K562 (cell line): ENCODE results near the gene BMP8B. TPM values are rescaled to one million over a fixed set of nuclear protein-coding genes. Genes with fewer than 3 reads are reported as not detected.

ENCODE experiments used
- ATAC-seq: fragments of 200-7000 bp; cut with Tn5 transposase; 3 replicates; pipeline ENCODE4 v1.9.1; 2020; ENCODE audit warnings: moderate library complexity
- BruUV-seq: library from RNA; stranded (reverse); fragments of 400-500 nt; replicated peaks from 2 replicates; lab custom pipeline; 2021; lab: Mats Ljungman, UMichigan
- CTCF ChIA-PET: fragments of 300-600 bp; formaldehyde crosslinking; extraction: SDS; loops from one replicate; lab custom pipeline; 2021; ENCODE audit warnings: low intra/inter-chr PET ratio; lab: Yijun Ruan, JAX
- POLR2A ChIA-PET: fragments of 300-600, 350-650 bp; sonication (Branson Sonifier 250); formaldehyde crosslinking; extraction: SDS; loops from one replicate; lab custom pipeline; 2021; ENCODE audit warnings: antibody characterized with exemption, inconsistent platforms; lab: Yijun Ruan, JAX
- DNase-seq, 4 experiments: peaks; one replicate each; pipeline versions ENCODE4 v3.0.0 to v3.0.0-alpha.2; 2011 to 2018; ENCODE audit warnings: low spot score in 3 of 4, mixed read lengths in 3 of 4; ENCODE audit errors: extremely low read depth in 1 of 4
- FAIRE-seq: peaks from 2 replicates; lab custom pipeline; 2011; peaks lifted over from hg19 to GRCh38; lab: Jason Lieb, UNC
- H2AFZ ChIP-seq: 2 replicates; pipeline ENCODE4 v1.6.0; 2011; ENCODE audit warnings: low read depth, low read length, control low read depth, inconsistent platforms
- H3K27ac ChIP-seq: fragments of 200-600 bp; 3 replicates; pipeline ENCODE4 v1.8.0; 2011; ENCODE audit warnings: low read depth, mild to moderate bottlenecking, control low read depth, inconsistent platforms, low read length, moderate library complexity, mixed read lengths; ENCODE audit errors: extremely low read depth
- H3K27me3 ChIP-seq, 2 experiments: fragments of 300-600 bp in 1 of 2; 2 replicates in 1 of 2; 3 replicates in 1 of 2; pipeline versions ENCODE4 v1.6.0 to v1.8.0; 2011; ENCODE audit warnings: inconsistent platforms in 2 of 2, low read length in 2 of 2, mild to moderate bottlenecking in 1 of 2, mixed read lengths in 1 of 2, moderate library complexity in 1 of 2; ENCODE audit not compliant: control insufficient read depth in 2 of 2, insufficient read depth in 2 of 2
- H3K36me3 ChIP-seq: fragments of 300-600 bp; 3 replicates; pipeline ENCODE4 v1.8.0; 2011; ENCODE audit warnings: mild to moderate bottlenecking, low read length, inconsistent platforms; ENCODE audit not compliant: control insufficient read depth, insufficient read depth
- H3K4me1 ChIP-seq, 2 experiments: fragments of 200-600 bp in 1 of 2; replicated peaks in 1 of 2; 2 replicates in 1 of 2; 3 replicates in 1 of 2; pipeline versions ENCODE4 v1.5.1 to v1.8.0; 2011; ENCODE audit warnings: inconsistent platforms in 2 of 2, low read length in 2 of 2, mild to moderate bottlenecking in 1 of 2, mixed read lengths in 1 of 2, moderate library complexity in 1 of 2; ENCODE audit not compliant: control insufficient read depth in 2 of 2, insufficient read depth in 2 of 2
- H3K4me2 ChIP-seq: 2 replicates; pipeline ENCODE4 v1.6.1; 2011; ENCODE audit warnings: low read length, control low read depth, inconsistent platforms, mixed read lengths; ENCODE audit not compliant: insufficient read depth
- H3K4me3 ChIP-seq: fragments of 200-600 bp; sonication (generic), shearing (Covaris generic); 2 replicates; pipeline ENCODE4 v1.5.1; 2016; ENCODE audit warnings: control low read depth, inconsistent platforms
- H3K79me2 ChIP-seq: fragments of 200-600 bp; 3 replicates; pipeline ENCODE4 v1.8.0; 2011; ENCODE audit warnings: low read length, inconsistent platforms; ENCODE audit not compliant: control insufficient read depth, insufficient read depth
- H3K9ac ChIP-seq, 2 experiments: 2 replicates each; pipeline versions ENCODE4 v1.6.0 to v1.6.1; 2011; ENCODE audit warnings: low read depth in 2 of 2, low read length in 2 of 2, control low read depth in 1 of 2, inconsistent platforms in 1 of 2, mild to moderate bottlenecking in 1 of 2, mixed read lengths in 1 of 2; ENCODE audit not compliant: insufficient read depth in 1 of 2
- H3K9me1 ChIP-seq: one replicate; pipeline ENCODE4 v1.6.0; 2011; ENCODE audit warnings: inconsistent platforms, mild to moderate bottlenecking, low read length, moderate library complexity; ENCODE audit not compliant: control insufficient read depth, insufficient read depth
- H3K9me3 ChIP-seq: replicated peaks from 2 replicates; pipeline ENCODE4 v1.5.1; 2011; ENCODE audit warnings: low read depth, low read length, inconsistent platforms; ENCODE audit not compliant: control insufficient read depth, insufficient read depth
- H4K20me1 ChIP-seq: replicated peaks from 2 replicates; pipeline ENCODE4 v1.6.1; 2011; ENCODE audit warnings: low read length, inconsistent platforms, mixed read lengths; ENCODE audit not compliant: control insufficient read depth, insufficient read depth
- CBX1 ChIP-seq: sonication (generic); IDR thresholded peaks from 2 replicates; pipeline ENCODE4 v1.6.1; 2016; ENCODE audit warnings: antibody characterized with exemption, low read depth, mild to moderate bottlenecking
- HDAC2 ChIP-seq: fragments of 450-650 bp; IDR thresholded peaks from 2 replicates; pipeline ENCODE4 v1.6.1; 2016; ENCODE audit warnings: mild to moderate bottlenecking
- IFI16 ChIP-seq: fragments of 250-450 bp; sonication (Bioruptor Pico); IDR thresholded peaks from 2 replicates; pipeline ENCODE4 v2.1.2; 2022; ENCODE audit warnings: mild to moderate bottlenecking, inconsistent platforms
- MCM5 ChIP-seq: fragments of 450-650 bp; IDR thresholded peaks from 2 replicates; pipeline ENCODE4 v1.6.1; 2016; ENCODE audit warnings: low read depth
- NR1H2 ChIP-seq: sonication (generic); formaldehyde crosslinking; IDR thresholded peaks from 2 replicates; pipeline ENCODE4 v1.4.0; 2020; ENCODE audit warnings: mild to moderate bottlenecking, missing genetic modification reagents
- PCBP2 ChIP-seq: fragments of 200-400 bp; formaldehyde crosslinking; IDR thresholded peaks from 2 replicates; pipeline ENCODE4 v1.6.1; 2018; ENCODE audit warnings: low read length, low read depth, mild to moderate bottlenecking, moderate library complexity; ENCODE audit not compliant: poor library complexity, severe bottlenecking
- RBM39 ChIP-seq: fragments of 200-400 bp; formaldehyde crosslinking; optimal IDR thresholded peaks from 2 replicates; pipeline ENCODE3; 2018; ENCODE audit warnings: low read depth, low read length
- SP1 ChIP-seq: sonication (generic); formaldehyde crosslinking; IDR thresholded peaks from 2 replicates; pipeline ENCODE4 v1.8.1; 2022; ENCODE audit warnings: mild to moderate bottlenecking, missing genetic modification reagents
- STAT6 ChIP-seq: sonication (generic); formaldehyde crosslinking; IDR thresholded peaks from 2 replicates; pipeline ENCODE4 v1.8.1; 2023; ENCODE audit warnings: mild to moderate bottlenecking, missing genetic modification reagents
- WGBS: fragments of 100-300 bp; shearing (Covaris generic); methylation state at CpG from one replicate; pipeline ENCODE4 v1.1.6; 2016; ENCODE audit warnings: low coverage, mixed read lengths; ENCODE audit not compliant: insufficient coverage; ENCODE audit errors: missing lambda C conversion rate; 5-methylcytosine and 5-hydroxymethylcytosine counted together
- in situ Hi-C: fragments of 300-500 bp; cut with MboI; formaldehyde crosslinking; loops from 4 replicates; pipeline ENCODE4 v1.15.0; 2018; ENCODE audit warnings: inconsistent platforms, mixed read lengths
- intact Hi-C: fragments of 100-400 bp; cut with micrococcal nuclease; formaldehyde crosslinking; loops from 2 replicates; pipeline ENCODE4 v1.14.2; 2022
- polyA plus RNA-seq, 8 experiments: library from polyadenylated mRNA; depleted of rRNA in 4 of 8; stranded (reverse) in 5 of 8; unstranded in 3 of 8; fragments of >200 nt; fragmentation: Nextera tagmentation in 2 of 8; fragmentation: Illumina TruSeq in 1 of 8; extraction: Ambion mirVana in 2 of 8; extraction: Trizol in 1 of 8; gene quantifications; 2 replicates each; pipeline versions ENCODE4 v1.2.1 to v1.2.3, GENCODE V29; 2011 to 2014; ENCODE audit warnings: inconsistent platforms in 1 of 8, missing spikeins in 1 of 8
- total RNA-seq, 7 experiments: library from RNA; depleted of rRNA in 6 of 7; stranded (reverse); fragments of >200 nt in 6 of 7; fragmentation: Illumina TruSeq in 2 of 7; extraction: Trizol in 2 of 7; gene quantifications; 2 replicates each; pipeline versions ENCODE4 v1.2.1 to v1.2.3, GENCODE V29; 2011 to 2021; ENCODE audit warnings: low replicate concordance in 1 of 7
- TF ChIP-seq, protein P1 (sequence below): fragments of 450-650 bp; IDR thresholded peaks from 2 replicates; pipeline ENCODE4 v1.6.1; 2018; ENCODE audit warnings: mild to moderate bottlenecking, low read depth; ENCODE audit not compliant: partially characterized antibody
- TF ChIP-seq, protein P2 (sequence below): sonication (generic); formaldehyde crosslinking; IDR thresholded peaks from 2 replicates; pipeline ENCODE4 v1.5.0; 2020; ENCODE audit warnings: missing genetic modification reagents

BMP8B gene
- total and polyA plus RNA-seq, 9 of the 15 experiments (the other 6 are each of a cell fraction or from before 2014, with no cell fraction given): 0.03 to 0.33 (median 0.14) TPM

DNA sequence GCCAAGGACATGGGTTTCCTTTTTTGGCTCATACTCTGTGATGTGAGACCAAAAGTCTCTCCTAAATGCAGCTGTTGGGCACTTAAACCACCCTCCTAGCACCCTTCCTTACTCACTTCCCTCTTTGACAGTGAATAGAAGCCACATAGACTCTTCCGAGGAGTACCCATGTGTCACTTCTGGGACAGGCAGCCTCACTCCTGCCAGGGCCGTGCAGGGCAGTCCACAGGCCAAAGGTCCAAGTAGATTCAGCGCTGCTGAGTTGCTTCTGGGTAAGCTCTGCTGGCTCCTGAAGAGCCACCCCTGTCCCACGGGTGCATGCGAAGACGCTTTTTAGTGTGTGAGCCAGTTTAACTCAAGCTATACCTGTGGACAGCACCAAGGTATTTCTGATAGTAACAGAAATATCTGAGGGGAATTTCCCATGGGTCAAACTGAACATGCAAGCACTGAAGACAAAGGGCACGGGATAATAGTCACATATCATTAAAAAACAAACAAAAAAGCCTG, 36.8 kb upstream of the BMP8B start:
- no peaks in the 10 kb centered on the region for H3K9me1 ChIP-seq
- no peaks in the 10 kb centered on the region for H3K9me3 ChIP-seq
- 38% methylated on average over 7 of the region's 7 CpGs for WGBS
- DNase-seq: no peak
- H3K4me2 ChIP-seq: no peak overlapping the region
- H3K4me1 ChIP-seq: peaks cover 3 to 16% of the 10 kb centered on the region in 2 experiments
- TF ChIP-seq MCM5: no peak
- TF ChIP-seq SP1 (CRISPR knock-in tag): no peak
- TF ChIP-seq RBM39: no peak
- TF ChIP-seq CBX1: no peak
- no peak for TF ChIP-seq NR1H2 (CRISPR knock-in tag)
- no peak for TF ChIP-seq HDAC2
- TF ChIP-seq, protein P1, sequence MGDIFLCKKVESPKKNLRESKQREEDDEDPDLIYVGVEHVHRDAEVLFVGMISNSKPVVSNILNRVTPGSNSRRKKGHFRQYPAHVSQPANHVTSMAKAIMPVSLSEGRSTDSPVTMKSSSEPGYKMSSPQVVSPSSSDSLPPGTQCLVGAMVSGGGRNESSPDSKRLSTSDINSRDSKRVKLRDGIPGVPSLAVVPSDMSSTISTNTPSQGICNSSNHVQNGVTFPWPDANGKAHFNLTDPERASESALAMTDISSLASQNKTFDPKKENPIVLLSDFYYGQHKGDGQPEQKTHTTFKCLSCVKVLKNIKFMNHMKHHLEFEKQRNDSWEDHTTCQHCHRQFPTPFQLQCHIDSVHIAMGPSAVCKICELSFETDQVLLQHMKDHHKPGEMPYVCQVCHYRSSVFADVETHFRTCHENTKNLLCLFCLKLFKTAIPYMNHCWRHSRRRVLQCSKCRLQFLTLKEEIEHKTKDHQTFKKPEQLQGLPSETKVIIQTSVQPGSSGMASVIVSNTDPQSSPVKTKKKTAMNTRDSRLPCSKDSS: no peak
- no peak for TF ChIP-seq PCBP2
- TF ChIP-seq, protein P2, sequence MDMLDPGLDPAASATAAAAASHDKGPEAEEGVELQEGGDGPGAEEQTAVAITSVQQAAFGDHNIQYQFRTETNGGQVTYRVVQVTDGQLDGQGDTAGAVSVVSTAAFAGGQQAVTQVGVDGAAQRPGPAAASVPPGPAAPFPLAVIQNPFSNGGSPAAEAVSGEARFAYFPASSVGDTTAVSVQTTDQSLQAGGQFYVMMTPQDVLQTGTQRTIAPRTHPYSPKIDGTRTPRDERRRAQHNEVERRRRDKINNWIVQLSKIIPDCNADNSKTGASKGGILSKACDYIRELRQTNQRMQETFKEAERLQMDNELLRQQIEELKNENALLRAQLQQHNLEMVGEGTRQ (CRISPR knock-in tag): no peak
- no peak for TF ChIP-seq STAT6
- no peak for TF ChIP-seq IFI16 (CRISPR knock-in tag)
- no peak overlapping the region for H3K27ac ChIP-seq
- no peak overlapping the region for H3K4me3 ChIP-seq
- H3K36me3 ChIP-seq: no peaks in the 10 kb centered on the region
- no peak for FAIRE-seq
- H4K20me1 ChIP-seq: no peaks in the 10 kb centered on the region
- ATAC-seq: no peak
- H3K79me2 ChIP-seq: no peaks in the 10 kb centered on the region
- peaks cover 0 to 6% of the 10 kb centered on the region in 2 experiments; a peak in 1 of 5 replicates for H3K27me3 ChIP-seq
- in situ Hi-C loops (no loop called here), intact Hi-C loops (no loop called here)
- ChIA-PET CTCF (no interaction called here), POLR2A (interaction anchor here (0.8 to 1.6 kb wide), 4 partner anchors 10 to 133 kb away, joined by 4 to 6 read pairs (median 4); no protein-coding TSS in a partner anchor)
- no peak overlapping the region for H2AFZ ChIP-seq
- H3K9ac ChIP-seq: no peak overlapping the region
- no TSS peak for BruUV-seq
